ENCODE results near the gene RTN4. TPM values are rescaled to one million over a fixed set of nuclear protein-coding genes. Genes with fewer than 3 reads are reported as not detected.
A peak's percentile ranks its signal among the peaks of the same experiment; 100 is the strongest.
"Not testable (repeated sequence)": the region's sequence is repeated elsewhere in the genome, so short reads cannot be mapped to it uniquely, and the experiment has no call there.

Gene RTN4
- total and polyA plus RNA-seq, 10 donors, result 55.2 to 215 (median 155) TPM

DNA sequence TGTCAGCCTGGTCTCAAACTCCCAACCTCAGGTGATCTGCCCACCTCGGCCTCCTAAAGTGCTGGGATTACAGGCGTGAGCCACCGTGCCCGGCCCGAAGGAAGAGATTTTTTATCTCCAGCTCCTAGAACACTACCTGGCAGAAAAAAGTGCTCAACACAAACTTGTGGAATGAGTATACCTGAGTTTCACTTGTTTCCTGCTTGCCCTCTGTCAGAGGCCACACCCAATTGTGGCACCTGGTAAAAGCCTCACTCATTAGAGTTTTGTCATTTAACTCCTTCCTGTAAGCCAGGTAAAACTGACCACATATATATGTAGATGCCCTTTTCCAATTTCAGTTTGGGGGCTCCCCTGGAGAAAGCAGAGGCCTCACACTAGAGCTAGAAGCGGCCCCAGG, 42.2 kb upstream of the RTN4 start:
- Histone ChIP-seq H3K4me1 (peaks cover 0 to 41% (median 9%) of the 10 kb centered on the region in 6 donors), H3K27me3 (replicated peaks in 1 of 7) (no peaks in the 10 kb centered on the region), H3K9me3 (no peaks in the 10 kb centered on the region), H3K36me3 (no peaks in the 10 kb centered on the region), H3K27ac (peak overlapping the region in 5 of 8 donors; percentile 4 to 82 (median 69)), H3K4me3 (no peak overlapping the region)
- DNase-seq, result no peak
- intact Hi-C loops (cut with DNase I; ENCODE audit: low total_unique reads), result no loop called here
- no peak for TF ChIP-seq CTCF (IDR thresholded peaks at IDR 0.05 in 8 of 11, conservative IDR thresholded peaks at IDR 0.05 in 3 of 11)
- TF ChIP-seq POLR2AphosphoS5 (IDR thresholded peaks at IDR 0.05), result no peak
- 91 to 96% (median 96%) methylated on average over 6 of the region's 6 CpGs for WGBS, 5 donors

DNA sequence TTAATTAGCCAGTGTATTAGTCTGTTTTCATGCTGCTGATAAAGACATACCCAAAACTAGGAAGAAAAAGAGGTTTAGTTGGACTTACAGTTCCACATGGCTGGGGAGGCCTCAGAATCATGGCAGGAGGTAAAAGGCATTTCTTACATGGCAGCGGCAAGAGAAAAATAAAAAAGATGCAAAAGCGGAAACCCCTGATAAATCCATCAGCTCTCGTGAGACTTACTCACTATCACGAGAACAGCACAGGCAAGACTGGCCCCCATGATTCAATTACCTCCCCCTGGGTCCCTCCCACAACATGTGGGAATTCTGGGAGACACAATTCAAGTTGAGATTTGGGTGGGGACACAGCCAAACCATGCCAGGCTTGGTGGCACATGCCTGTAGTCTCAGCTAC, 41.4 kb upstream of the RTN4 start:
- H3K9me3 ChIP-seq; DNase-seq; H3K4me3 ChIP-seq; H3K36me3 ChIP-seq; intact Hi-C loops (cut with DNase I; ENCODE audit: low total_unique reads); H3K27me3 ChIP-seq (replicated peaks in 1 of 7): not testable (repeated sequence)
- 50 to 85% (median 65%) methylated on average over 3 to 4 of the region's 4 CpGs for WGBS, 5 donors
- peaks cover 0 to 33% (median 5%) of the 10 kb centered on the region in 6 donors for H3K4me1 ChIP-seq
- peak overlapping the region in 2 of 8 donors; percentile 69 to 82 for H3K27ac ChIP-seq

GRCh38 chr2:55090702-55091101, 40.5 kb upstream of the RTN4 start:
- H3K9me3 ChIP-seq, result no peaks in the 10 kb centered on the region
- no peak for DNase-seq
- WGBS, 5 donors, result 73 to 87% (median 81%) methylated on average over 2 of the region's 2 CpGs
- peak overlapping the region in 1 of 8 donors; percentile 82 for H3K27ac ChIP-seq
- intact Hi-C loops (cut with DNase I; ENCODE audit: low total_unique reads), result no loop called here
- H3K4me1 ChIP-seq, result peaks cover 0 to 24% (median 0%) of the 10 kb centered on the region in 6 donors
- no peak overlapping the region for H3K4me3 ChIP-seq
- H3K27me3 ChIP-seq (replicated peaks in 1 of 7), result no peaks in the 10 kb centered on the region
- H3K36me3 ChIP-seq, result no peaks in the 10 kb centered on the region
- TF ChIP-seq POLR2AphosphoS5 (IDR thresholded peaks at IDR 0.05), result no peak
- TF ChIP-seq CTCF (IDR thresholded peaks at IDR 0.05 in 8 of 11, conservative IDR thresholded peaks at IDR 0.05 in 3 of 11), result no peak
- no peak for TF ChIP-seq POLR2A (IDR thresholded peaks at IDR 0.05)

GRCh38 chr2:55089726-55090125, 39.5 kb upstream of the RTN4 start:
- H3K27me3 ChIP-seq (replicated peaks in 1 of 7), result no peaks in the 10 kb centered on the region
- DNase-seq, result no peak
- TF ChIP-seq POLR2AphosphoS5 (IDR thresholded peaks at IDR 0.05), result no peak
- TF ChIP-seq CTCF (IDR thresholded peaks at IDR 0.05 in 8 of 11, conservative IDR thresholded peaks at IDR 0.05 in 3 of 11), result no peak
- no peak for TF ChIP-seq POLR2A (IDR thresholded peaks at IDR 0.05)
- peaks cover 0 to 24% (median 0%) of the 10 kb centered on the region in 6 donors for H3K4me1 ChIP-seq
- H3K36me3 ChIP-seq, result no peaks in the 10 kb centered on the region
- H3K4me3 ChIP-seq, result no peak overlapping the region
- H3K27ac ChIP-seq, result no peak overlapping the region
- no peaks in the 10 kb centered on the region for H3K9me3 ChIP-seq
- WGBS, 5 donors, result 85 to 100% (median 96%) methylated on average over 1 of the region's 1 CpG
- intact Hi-C loops (cut with DNase I; ENCODE audit: low total_unique reads), result no loop called here

- H3K4me3 ChIP-seq, result no peak overlapping the region
- intact Hi-C loops (cut with DNase I; ENCODE audit: low total_unique reads), result no loop called here
- H3K27ac ChIP-seq, result no peak overlapping the region
- peaks cover 0 to 20% (median 4%) of the 10 kb centered on the region in 6 donors for H3K4me1 ChIP-seq
- no peak for DNase-seq
- TF ChIP-seq CTCF (IDR thresholded peaks at IDR 0.05 in 8 of 11, conservative IDR thresholded peaks at IDR 0.05 in 3 of 11) (no peak), POLR2AphosphoS5 (IDR thresholded peaks at IDR 0.05) (no peak)
- no peaks in the 10 kb centered on the region for H3K9me3 ChIP-seq
- H3K36me3 ChIP-seq, result no peaks in the 10 kb centered on the region
- H3K27me3 ChIP-seq (replicated peaks in 1 of 7), result no peaks in the 10 kb centered on the region
- 85 to 98% (median 94%) methylated on average over 1 of the region's 1 CpG for WGBS, 5 donors
Observed at GRCh38 chr2:55088400-55088799, 38.1 kb upstream of the RTN4 start.

All from spleen (tissue), 11 donors.